NCI-H1694 treated with DMSO at 0.1 percent for 48 hours (cell line): Measurements from ENCODE around the gene SKAP2.
A peak's percentile ranks its signal among the peaks of the same experiment; 100 is the strongest.

ENCODE experiments used
- DNase-seq: peaks from one replicate; lab custom pipeline; 2025; lab: John Stamatoyannopoulos, UW

The SKAP2 gene

GRCh38 chr7:26696161-26696560 is 168.2 kb downstream of the SKAP2 start:
- no peak for DNase-seq

GRCh38 chr7:26694713-26695112 is 169.7 kb downstream of the SKAP2 start:
- DNase-seq = no peak

GRCh38 chr7:26694141-26694540 is 170.2 kb downstream of the SKAP2 start:
- peak; percentile 94 for DNase-seq

GRCh38 chr7:26691886-26692285 is 172.5 kb downstream of the SKAP2 start:
- DNase-seq = no peak

- no peak for DNase-seq
Measured at GRCh38 chr7:26691406-26691805, 173.0 kb downstream of the SKAP2 start.

- DNase-seq = no peak
Measured at GRCh38 chr7:26690135-26690805, 174.1 kb downstream of the SKAP2 start.

- DNase-seq = no peak
Measured at GRCh38 chr7:26688936-26689506, 175.4 kb downstream of the SKAP2 start.

- DNase-seq = no peak
Measured at GRCh38 chr7:26688388-26688787, 176.0 kb downstream of the SKAP2 start.

- DNase-seq = no peak
Measured at GRCh38 chr7:26687032-26687431, 177.4 kb downstream of the SKAP2 start.

GRCh38 chr7:26686448-26686981 is 177.9 kb downstream of the SKAP2 start:
- DNase-seq = peak; percentile 76

- no peak for DNase-seq
Measured at GRCh38 chr7:26685606-26686005, 178.8 kb downstream of the SKAP2 start.

- no peak for DNase-seq
Measured at GRCh38 chr7:26684447-26684846, 179.9 kb downstream of the SKAP2 start.

- no peak for DNase-seq
Measured at GRCh38 chr7:26683277-26683676, 181.1 kb downstream of the SKAP2 start.

- peak; percentile 45 for DNase-seq
Measured at GRCh38 chr7:26681819-26682418, 182.5 kb downstream of the SKAP2 start.

GRCh38 chr7:26680587-26680986 is 183.8 kb downstream of the SKAP2 start:
- no peak for DNase-seq

GRCh38 chr7:26675143-26675887 is 189.1 kb downstream of the SKAP2 start:
- DNase-seq = no peak

- no peak for DNase-seq
Measured at GRCh38 chr7:26673858-26674257, 190.5 kb downstream of the SKAP2 start.

- DNase-seq = no peak
Measured at GRCh38 chr7:26673271-26673670, 191.1 kb downstream of the SKAP2 start.

GRCh38 chr7:26670841-26671240 is 193.5 kb downstream of the SKAP2 start:
- DNase-seq = no peak

GRCh38 chr7:26670290-26670689 is 194.1 kb downstream of the SKAP2 start:
- no peak for DNase-seq

- no peak for DNase-seq
Measured at GRCh38 chr7:26668821-26669220, 195.6 kb downstream of the SKAP2 start.

GRCh38 chr7:26667514-26668133 is 196.8 kb downstream of the SKAP2 start:
- DNase-seq = peak; percentile 99
